Measurements from ENCODE around the gene TSC1.
"Not testable (repeated sequence)": the region's sequence is repeated elsewhere in the genome, so short reads cannot be mapped to it uniquely, and the experiment has no call there.

Gene TSC1

GRCh38 chr9:132944294-132945185, at the start of gene TSC1:
TSS of gene TSC1 (minus strand) at chr9:132944616. CDS start at chr9:132928872, 15,744 bp downstream.
- peak; percentile 98 for DNase-seq

- no peak for DNase-seq
Observed at GRCh38 chr9:132993511-132993939, 49.1 kb upstream of the TSC1 start.

GRCh38 chr9:132991351-132992300, 47.2 kb upstream of the TSC1 start:
- no peak for DNase-seq

GRCh38 chr9:132990781-132991180, 46.4 kb upstream of the TSC1 start:
- DNase-seq = no peak

GRCh38 chr9:132989998-132990557, 45.7 kb upstream of the TSC1 start:
- not testable (repeated sequence) for DNase-seq

- no peak for DNase-seq
Observed at GRCh38 chr9:132989414-132989996, 45.1 kb upstream of the TSC1 start.

- DNase-seq = no peak
Observed at GRCh38 chr9:132989014-132989310, 44.5 kb upstream of the TSC1 start.

- DNase-seq = no peak
Observed at GRCh38 chr9:132988244-132989013, 44.0 kb upstream of the TSC1 start.

GRCh38 chr9:132986640-132987620, 42.5 kb upstream of the TSC1 start:
- DNase-seq = no peak

GRCh38 chr9:132986114-132986513, 41.7 kb upstream of the TSC1 start:
- no peak for DNase-seq

- no peak for DNase-seq
Observed at GRCh38 chr9:132985489-132985888, 41.1 kb upstream of the TSC1 start.

GRCh38 chr9:132985071-132985350, 40.6 kb upstream of the TSC1 start:
- no peak for DNase-seq

- DNase-seq = no peak
Observed at GRCh38 chr9:132984202-132985070, 40.0 kb upstream of the TSC1 start.

- DNase-seq = no peak
Observed at GRCh38 chr9:132983491-132984201, 39.2 kb upstream of the TSC1 start.

GRCh38 chr9:132982458-132982857, 38.0 kb upstream of the TSC1 start:
- DNase-seq = no peak

GRCh38 chr9:132980157-132980556, 35.7 kb upstream of the TSC1 start:
- no peak for DNase-seq

GRCh38 chr9:132978451-132979131, 34.2 kb upstream of the TSC1 start, which contains the start of gene GFI1B:
TSS of gene GFI1B (plus strand) at chr9:132978694. CDS start at chr9:132986679, 7,985 bp downstream.
- DNase-seq = no peak

GRCh38 chr9:132978112-132978450, 33.7 kb upstream of the TSC1 start:
- no peak for DNase-seq

GRCh38 chr9:132976571-132976970, 32.2 kb upstream of the TSC1 start:
- no peak for DNase-seq
